Fibroblast of lung (primary cell): Measurements from ENCODE around the gene DNAJC13. TPM values are rescaled to one million over a fixed set of nuclear protein-coding genes. Genes with fewer than 3 reads are reported as not detected.

Experiments
- DNase-seq, 2 donors: peaks; one replicate each; pipeline versions ENCODE4 v3.0.0 to v3.0.0-alpha.2; 2010; ENCODE audit warnings: low read depth in 2 of 2
- H2AFZ ChIP-seq: 2 replicates; pipeline ENCODE4 v1.5.1; 2012; ENCODE audit warnings: low read length, control low read depth, inconsistent platforms
- H3K27ac ChIP-seq: 2 replicates; pipeline ENCODE4 v1.5.1; 2011; ENCODE audit warnings: low read length, control low read depth; ENCODE audit not compliant: insufficient read depth
- H3K27me3 ChIP-seq: 2 replicates; pipeline ENCODE4 v1.5.1; 2011; ENCODE audit warnings: mild to moderate bottlenecking, low read length; ENCODE audit not compliant: control insufficient read depth, insufficient read depth
- H3K36me3 ChIP-seq: 2 replicates; pipeline ENCODE4 v1.5.1; 2011; ENCODE audit warnings: low read length; ENCODE audit not compliant: control insufficient read depth, insufficient read depth
- H3K4me1 ChIP-seq: 2 replicates; pipeline ENCODE4 v1.5.1; 2011; ENCODE audit warnings: low read length; ENCODE audit not compliant: control insufficient read depth, insufficient read depth; ENCODE audit errors: extremely low read depth
- H3K4me2 ChIP-seq: 2 replicates; pipeline ENCODE4 v1.5.1; 2011; ENCODE audit warnings: low read length, control low read depth; ENCODE audit not compliant: insufficient read depth; ENCODE audit errors: extremely low read depth
- H3K4me3 ChIP-seq, 4 experiments: fragments of 200-600 bp in 1 of 4; sonication (generic) in 1 of 4; replicated peaks in 1 of 4; 2 replicates each; pipeline ENCODE4 v1.5.1; 2011 to 2016; ENCODE audit warnings: low read length in 4 of 4, low read depth in 3 of 4, mild to moderate bottlenecking in 3 of 4, control low read depth in 2 of 4, inconsistent platforms in 1 of 4, mixed read lengths in 1 of 4; ENCODE audit not compliant: insufficient read depth in 1 of 4; ENCODE audit errors: control extremely low read depth in 1 of 4
- H3K79me2 ChIP-seq: 2 replicates; pipeline ENCODE4 v1.5.1; 2012; ENCODE audit warnings: mild to moderate bottlenecking, low read length, inconsistent platforms; ENCODE audit not compliant: control insufficient read depth, insufficient read depth
- H3K9ac ChIP-seq: 2 replicates; pipeline ENCODE4 v1.5.1; 2011; ENCODE audit warnings: mild to moderate bottlenecking, low read length, control low read depth; ENCODE audit not compliant: insufficient read depth
- H3K9me3 ChIP-seq: 2 replicates; pipeline ENCODE4 v1.5.1; 2012; ENCODE audit warnings: low read depth, low read length; ENCODE audit not compliant: control insufficient read depth, insufficient read depth
- H4K20me1 ChIP-seq: 2 replicates; pipeline ENCODE4 v1.5.1; 2011; ENCODE audit warnings: low read length; ENCODE audit not compliant: control insufficient read depth, insufficient read depth; ENCODE audit errors: extremely low read depth
- CTCF ChIP-seq, 2 donors: IDR thresholded peaks in 1 of 2; conservative IDR thresholded peaks in 1 of 2; 1 replicate in 1 of 2; 2 replicates in 1 of 2; pipeline ENCODE4 v1.5.1; 2011 to 2012; ENCODE audit warnings: low read length in 2 of 2, control low read depth in 1 of 2, inconsistent platforms in 1 of 2, low read depth in 1 of 2, mild to moderate bottlenecking in 1 of 2
- EZH2 ChIP-seq: IDR thresholded peaks from 2 replicates; pipeline ENCODE4 v1.5.1; 2012; ENCODE audit warnings: low read length, control low read depth, mild to moderate bottlenecking; ENCODE audit errors: missing control alignments
- polyA plus RNA-seq, 2 donors: library from polyadenylated mRNA; depleted of rRNA in 1 of 2; stranded (reverse) in 1 of 2; unstranded in 1 of 2; fragments of >200 nt; gene quantifications; 2 replicates each; pipeline ENCODE4 v1.2.1, GENCODE V29; 2011 to 2012; ENCODE audit warnings: missing spikeins in 1 of 2
- total RNA-seq: library from RNA; depleted of rRNA; stranded (reverse); fragments of >200 nt; gene quantifications from 2 replicates; pipeline ENCODE4 v1.2.1, GENCODE V29; 2014

DNAJC13 gene
- total and polyA plus RNA-seq, 2 donors (not counting 1 experiment from before 2014, with no cell fraction given): 56.3 to 89.0 TPM

- DNase-seq: no peak
- no peak overlapping the region for H3K27ac ChIP-seq
- H3K9ac ChIP-seq: no peak overlapping the region
- H3K27me3 ChIP-seq: no peaks in the 10 kb centered on the region
- no peak overlapping the region for H3K4me3 ChIP-seq
- H3K9me3 ChIP-seq: no peaks in the 10 kb centered on the region
- no peaks in the 10 kb centered on the region for H3K79me2 ChIP-seq
- H4K20me1 ChIP-seq: no peaks in the 10 kb centered on the region
- no peak overlapping the region for H3K4me2 ChIP-seq
- H2AFZ ChIP-seq: no peak overlapping the region
- H3K36me3 ChIP-seq: no peaks in the 10 kb centered on the region
- H3K4me1 ChIP-seq: no peaks in the 10 kb centered on the region
- TF ChIP-seq CTCF (conservative IDR thresholded peaks at IDR 0.05 in 1 of 2, IDR thresholded peaks at IDR 0.05 in 1 of 2; ENCODE audit: low read depth in 1 of 2, low read length in 2 of 2) (no peak), EZH2 (no peak)
Observed at GRCh38 chr3:132401255-132401654, 16.0 kb upstream of the DNAJC13 start.

GRCh38 chr3:132404276-132404675, 13.0 kb upstream of the DNAJC13 start:
- no peak overlapping the region for H3K4me3 ChIP-seq

GRCh38 chr3:132405188-132405587, 12.1 kb upstream of the DNAJC13 start:
- Histone ChIP-seq H3K9ac (no peak overlapping the region), H3K36me3 (no peaks in the 10 kb centered on the region), H2AFZ (no peak overlapping the region), H3K4me3 (no peak overlapping the region), H3K4me1 (no peaks in the 10 kb centered on the region), H3K27me3 (no peaks in the 10 kb centered on the region), H3K4me2 (no peak overlapping the region), H3K79me2 (no peaks in the 10 kb centered on the region), H3K27ac (no peak overlapping the region), H3K9me3 (no peaks in the 10 kb centered on the region), H4K20me1 (no peaks in the 10 kb centered on the region)
- no peak for TF ChIP-seq CTCF (conservative IDR thresholded peaks at IDR 0.05 in 1 of 2, IDR thresholded peaks at IDR 0.05 in 1 of 2; ENCODE audit: low read depth in 1 of 2, low read length in 2 of 2)
- TF ChIP-seq EZH2: no peak
- peak; percentile 18 to 31 for DNase-seq

More at GRCh38 chr3:132404276-132404675, 13.0 kb upstream of the DNAJC13 start:
- no peaks in the 10 kb centered on the region for H4K20me1 ChIP-seq
- no peak overlapping the region for H2AFZ ChIP-seq
- H3K36me3 ChIP-seq: no peaks in the 10 kb centered on the region
- no peaks in the 10 kb centered on the region for H3K9me3 ChIP-seq
- no peak overlapping the region for H3K27ac ChIP-seq
- no peaks in the 10 kb centered on the region for H3K27me3 ChIP-seq
- H3K9ac ChIP-seq: no peak overlapping the region
- peak in 1 of 2 donors; percentile 6 for DNase-seq
- TF ChIP-seq CTCF (conservative IDR thresholded peaks at IDR 0.05 in 1 of 2, IDR thresholded peaks at IDR 0.05 in 1 of 2; ENCODE audit: low read depth in 1 of 2, low read length in 2 of 2): no peak
- TF ChIP-seq EZH2: no peak
- H3K79me2 ChIP-seq: no peaks in the 10 kb centered on the region
- no peaks in the 10 kb centered on the region for H3K4me1 ChIP-seq
- H3K4me2 ChIP-seq: no peak overlapping the region
